ENCODE data around the gene FRMPD3.

DNA sequence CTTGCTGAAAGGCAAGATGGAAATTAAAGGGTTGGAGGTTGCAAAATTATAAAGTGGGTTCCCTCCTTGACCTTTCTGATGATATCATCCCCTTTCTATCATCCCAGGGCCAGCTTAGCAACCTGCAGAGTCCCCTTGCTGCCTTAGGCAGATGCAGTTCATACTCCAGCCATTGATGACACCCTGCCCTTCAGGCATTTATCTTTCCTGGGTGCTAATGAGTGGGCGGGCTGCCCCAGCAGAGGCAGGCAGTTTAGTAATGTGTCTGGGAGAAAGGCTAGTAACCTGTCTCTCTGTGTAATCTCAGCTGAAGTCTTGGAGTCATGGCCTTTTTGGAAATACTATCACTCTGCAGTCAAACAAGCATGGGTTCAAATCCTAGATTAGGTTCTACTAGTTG, 3.8 kb upstream of the FRMPD3 start:
- no peak for TF ChIP-seq EZH2 (IDR thresholded peaks at IDR 0.05; ENCODE audit: borderline replicate concordance, low read length)
- TF ChIP-seq, protein P1, sequence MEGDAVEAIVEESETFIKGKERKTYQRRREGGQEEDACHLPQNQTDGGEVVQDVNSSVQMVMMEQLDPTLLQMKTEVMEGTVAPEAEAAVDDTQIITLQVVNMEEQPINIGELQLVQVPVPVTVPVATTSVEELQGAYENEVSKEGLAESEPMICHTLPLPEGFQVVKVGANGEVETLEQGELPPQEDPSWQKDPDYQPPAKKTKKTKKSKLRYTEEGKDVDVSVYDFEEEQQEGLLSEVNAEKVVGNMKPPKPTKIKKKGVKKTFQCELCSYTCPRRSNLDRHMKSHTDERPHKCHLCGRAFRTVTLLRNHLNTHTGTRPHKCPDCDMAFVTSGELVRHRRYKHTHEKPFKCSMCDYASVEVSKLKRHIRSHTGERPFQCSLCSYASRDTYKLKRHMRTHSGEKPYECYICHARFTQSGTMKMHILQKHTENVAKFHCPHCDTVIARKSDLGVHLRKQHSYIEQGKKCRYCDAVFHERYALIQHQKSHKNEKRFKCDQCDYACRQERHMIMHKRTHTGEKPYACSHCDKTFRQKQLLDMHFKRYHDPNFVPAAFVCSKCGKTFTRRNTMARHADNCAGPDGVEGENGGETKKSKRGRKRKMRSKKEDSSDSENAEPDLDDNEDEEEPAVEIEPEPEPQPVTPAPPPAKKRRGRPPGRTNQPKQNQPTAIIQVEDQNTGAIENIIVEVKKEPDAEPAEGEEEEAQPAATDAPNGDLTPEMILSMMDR (conservative IDR thresholded peaks at IDR 0.05 in 1 of 2, IDR thresholded peaks at IDR 0.05 in 1 of 2; ENCODE audit: extremely low read depth in 1 of 2, insufficient read depth in 1 of 2, low read depth in 1 of 2, low read length in 2 of 2) = no peak

Measured in mammary epithelial cell (primary cell).